ENCODE results near the gene DPH2. TPM values are rescaled to one million over a fixed set of nuclear protein-coding genes. Genes with fewer than 3 reads are reported as not detected.

DPH2 gene
- total RNA-seq, 1 donor from 2014 or later: 31.9 TPM

DNA sequence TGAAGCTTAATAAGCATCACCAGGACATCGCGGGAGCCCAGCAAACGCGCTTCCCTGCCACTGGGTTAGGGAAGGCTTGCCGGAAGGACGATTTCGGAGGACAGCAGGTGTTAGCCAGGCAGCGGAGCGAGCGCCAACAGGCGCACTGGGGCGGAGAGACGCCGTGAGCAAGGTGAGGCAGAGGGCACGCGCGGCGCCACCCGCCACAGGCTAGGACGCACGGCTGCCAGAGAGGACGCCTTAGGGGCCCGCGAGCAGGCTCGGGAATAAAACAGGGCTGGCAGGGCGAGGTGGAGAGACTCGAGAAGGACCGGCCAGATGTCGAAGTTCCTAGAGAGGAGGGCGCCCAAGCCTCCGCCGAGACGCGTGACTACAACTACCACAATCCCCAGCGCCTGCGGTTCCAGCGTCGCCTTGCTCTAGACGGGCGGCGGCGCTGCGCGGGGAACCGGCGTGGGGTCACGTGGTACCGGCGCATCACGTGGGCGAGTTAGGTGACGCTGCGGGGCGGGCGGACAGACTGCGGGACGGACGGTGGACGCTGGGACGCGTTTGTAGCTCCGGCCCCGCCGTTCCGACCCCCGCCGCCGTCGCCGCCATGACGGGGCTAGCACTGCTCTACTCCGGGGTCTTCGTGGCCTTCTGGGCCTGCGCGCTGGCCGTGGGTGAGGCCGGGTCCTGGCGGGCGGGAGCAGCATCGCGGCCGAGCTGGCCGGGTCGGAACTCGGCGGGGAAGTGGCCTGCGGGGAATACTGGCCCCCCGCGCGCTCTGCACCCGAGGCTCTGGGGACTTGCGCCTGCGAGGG, 4.8 kb downstream of the DPH2 start, which contains the start of gene ATP6V0B:
ATP6V0B (plus strand) TSS at position 518 of the 806 bp plus-strand sequence; CDS start at position 599, 81 bp downstream.
- TF ChIP-seq, protein P1, sequence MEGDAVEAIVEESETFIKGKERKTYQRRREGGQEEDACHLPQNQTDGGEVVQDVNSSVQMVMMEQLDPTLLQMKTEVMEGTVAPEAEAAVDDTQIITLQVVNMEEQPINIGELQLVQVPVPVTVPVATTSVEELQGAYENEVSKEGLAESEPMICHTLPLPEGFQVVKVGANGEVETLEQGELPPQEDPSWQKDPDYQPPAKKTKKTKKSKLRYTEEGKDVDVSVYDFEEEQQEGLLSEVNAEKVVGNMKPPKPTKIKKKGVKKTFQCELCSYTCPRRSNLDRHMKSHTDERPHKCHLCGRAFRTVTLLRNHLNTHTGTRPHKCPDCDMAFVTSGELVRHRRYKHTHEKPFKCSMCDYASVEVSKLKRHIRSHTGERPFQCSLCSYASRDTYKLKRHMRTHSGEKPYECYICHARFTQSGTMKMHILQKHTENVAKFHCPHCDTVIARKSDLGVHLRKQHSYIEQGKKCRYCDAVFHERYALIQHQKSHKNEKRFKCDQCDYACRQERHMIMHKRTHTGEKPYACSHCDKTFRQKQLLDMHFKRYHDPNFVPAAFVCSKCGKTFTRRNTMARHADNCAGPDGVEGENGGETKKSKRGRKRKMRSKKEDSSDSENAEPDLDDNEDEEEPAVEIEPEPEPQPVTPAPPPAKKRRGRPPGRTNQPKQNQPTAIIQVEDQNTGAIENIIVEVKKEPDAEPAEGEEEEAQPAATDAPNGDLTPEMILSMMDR (IDR thresholded peaks at IDR 0.05; ENCODE audit: insufficient read depth, low read length, severe bottlenecking): peak; percentile 36
- Histone ChIP-seq H3K36me3 (ENCODE audit: control insufficient read depth, insufficient read depth, low read length) (peaks cover 25% of the 10 kb centered on the region), H3K27me3 (ENCODE audit: control insufficient read depth, insufficient read depth, low read length) (no peaks in the 10 kb centered on the region), H3K4me3 (ENCODE audit: low read depth, low read length) (peak within 1 kb of the TSS; percentile 92)
- DNase-seq (ENCODE audit: low read depth) (peak; percentile 81), FAIRE-seq (no peak)

DNA sequence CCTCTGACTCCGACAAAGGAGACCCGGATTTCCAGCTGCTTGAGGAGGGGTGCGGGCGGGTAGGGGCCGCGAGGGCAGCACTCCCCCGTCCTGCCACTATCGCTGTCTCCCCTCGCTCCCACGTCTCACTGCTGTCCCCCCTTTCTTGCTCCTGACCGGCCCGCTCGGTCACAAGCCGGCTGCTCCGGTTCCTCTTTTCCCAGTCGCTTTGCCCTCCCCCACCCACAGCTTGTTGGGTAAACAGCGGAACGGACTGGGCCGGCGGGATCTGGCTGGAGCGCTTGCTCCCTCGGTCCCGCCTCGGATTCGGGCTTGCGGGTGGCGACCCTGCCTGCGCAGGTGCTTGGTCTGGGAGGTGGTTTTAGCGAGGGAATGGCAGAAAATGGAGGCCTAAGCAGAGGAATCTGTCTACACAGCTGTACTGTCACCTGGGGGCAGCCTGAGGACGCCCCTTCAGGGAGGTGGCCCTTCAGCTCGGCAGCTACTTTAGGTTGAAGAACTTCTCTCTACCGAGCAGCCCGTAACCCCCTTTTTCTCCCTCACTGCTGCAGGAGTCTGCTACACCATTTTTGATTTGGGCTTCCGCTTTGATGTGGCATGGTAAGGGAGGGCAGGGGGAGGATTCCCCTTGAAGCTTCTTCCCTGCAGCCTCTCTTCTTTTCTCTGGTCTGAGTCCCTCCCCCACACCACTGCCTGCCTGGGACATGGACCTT, 5.6 kb downstream of the DPH2 start:
- TF ChIP-seq, protein P1 (IDR thresholded peaks at IDR 0.05; ENCODE audit: insufficient read depth, low read length, severe bottlenecking): no peak
- no peak for DNase-seq (ENCODE audit: low read depth)
- Histone ChIP-seq H3K36me3 (ENCODE audit: control insufficient read depth, insufficient read depth, low read length) (peaks cover 25% of the 10 kb centered on the region), H3K27me3 (ENCODE audit: control insufficient read depth, insufficient read depth, low read length) (no peaks in the 10 kb centered on the region), H3K4me3 (ENCODE audit: low read depth, low read length) (peak overlapping the region; percentile 92)
- no peak for FAIRE-seq

DNA sequence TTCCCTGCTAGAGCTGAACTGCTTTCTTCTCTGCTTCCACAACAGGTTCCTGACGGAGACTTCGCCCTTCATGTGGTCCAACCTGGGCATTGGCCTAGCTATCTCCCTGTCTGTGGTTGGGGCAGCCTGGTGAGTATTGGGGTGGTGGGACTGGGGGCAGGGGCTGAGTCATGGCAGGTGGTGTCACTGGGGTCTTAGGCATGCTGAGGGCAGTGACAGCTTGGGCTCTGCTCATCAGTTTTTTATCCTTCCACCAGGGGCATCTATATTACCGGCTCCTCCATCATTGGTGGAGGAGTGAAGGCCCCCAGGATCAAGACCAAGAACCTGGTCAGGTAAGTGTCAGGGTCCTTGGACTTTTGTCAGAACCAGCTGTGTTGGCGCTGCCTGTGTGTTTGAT, 6.2 kb downstream of the DPH2 start:
- peak overlapping the region; percentile 92 for H3K4me3 ChIP-seq (ENCODE audit: low read depth, low read length)
- TF ChIP-seq, protein P1 (IDR thresholded peaks at IDR 0.05; ENCODE audit: insufficient read depth, low read length, severe bottlenecking): no peak

DNA sequence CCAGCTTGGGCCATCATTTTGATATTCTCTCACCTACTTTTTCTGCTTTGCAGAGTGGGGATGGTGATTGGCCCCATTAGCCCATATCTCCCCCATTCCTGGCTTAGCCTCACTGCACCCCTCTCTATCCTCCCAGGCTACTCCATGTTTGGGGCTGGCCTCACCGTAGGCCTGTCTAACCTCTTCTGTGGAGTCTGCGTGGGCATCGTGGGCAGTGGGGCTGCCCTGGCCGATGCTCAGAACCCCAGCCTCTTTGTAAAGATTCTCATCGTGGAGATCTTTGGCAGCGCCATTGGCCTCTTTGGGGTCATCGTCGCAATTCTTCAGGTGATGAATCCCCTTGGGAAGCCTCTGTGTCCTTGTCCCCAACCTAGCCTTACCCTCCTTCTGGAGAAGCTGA, 7.1 kb downstream of the DPH2 start:
- DNase-seq (ENCODE audit: low read depth) (no peak), FAIRE-seq (no peak)
- TF ChIP-seq, protein P1 (IDR thresholded peaks at IDR 0.05; ENCODE audit: insufficient read depth, low read length, severe bottlenecking): no peak
- Histone ChIP-seq H3K36me3 (ENCODE audit: control insufficient read depth, insufficient read depth, low read length) (peaks cover 23% of the 10 kb centered on the region), H3K4me3 (ENCODE audit: low read depth, low read length) (no peak overlapping the region), H3K27me3 (ENCODE audit: control insufficient read depth, insufficient read depth, low read length) (no peaks in the 10 kb centered on the region)

More for the DNA sequence above, 6.2 kb downstream of the DPH2 start:
- Histone ChIP-seq H3K36me3 (ENCODE audit: control insufficient read depth, insufficient read depth, low read length) (peaks cover 25% of the 10 kb centered on the region), H3K27me3 (ENCODE audit: control insufficient read depth, insufficient read depth, low read length) (no peaks in the 10 kb centered on the region)
- no peak for FAIRE-seq
- no peak for DNase-seq (ENCODE audit: low read depth)

DNA sequence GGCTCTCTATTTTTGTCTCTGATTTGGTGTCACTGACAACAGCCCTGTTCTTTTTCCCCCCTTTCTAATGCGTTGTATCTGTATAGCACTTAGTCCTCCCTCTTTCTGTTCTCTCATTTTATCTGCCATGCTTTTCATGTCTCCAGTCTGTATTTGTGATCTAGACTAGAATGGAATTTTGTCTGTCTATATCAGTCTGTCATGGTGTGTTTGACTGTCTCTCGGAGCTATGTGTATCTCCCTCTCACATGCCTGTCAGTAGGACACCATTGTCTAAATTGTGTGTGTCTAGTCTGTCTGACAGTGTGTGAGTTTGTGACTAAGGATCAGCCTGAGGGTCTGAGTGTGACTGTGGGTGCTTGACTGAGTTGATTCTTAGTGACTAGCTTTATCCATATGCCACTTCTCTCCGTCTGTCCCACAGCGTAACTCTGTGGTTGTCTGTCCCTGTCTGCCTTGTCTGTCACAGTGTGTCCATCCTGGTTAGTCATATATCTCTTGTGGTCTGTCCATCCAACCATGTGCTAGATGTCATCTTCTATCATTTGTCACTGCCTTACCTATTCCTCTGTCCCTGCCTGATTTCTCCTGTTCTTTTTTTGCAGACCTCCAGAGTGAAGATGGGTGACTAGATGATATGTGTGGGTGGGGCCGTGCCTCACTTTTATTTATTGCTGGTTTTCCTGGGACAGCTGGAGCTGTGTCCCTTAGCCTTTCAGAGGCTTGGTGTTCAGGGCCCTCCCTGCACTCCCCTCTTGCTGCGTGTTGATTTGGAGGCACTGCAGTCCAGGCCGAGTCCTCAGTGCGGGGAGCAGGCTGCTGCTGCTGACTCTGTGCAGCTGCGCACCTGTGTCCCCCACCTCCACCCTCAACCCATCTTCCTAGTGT, 7.8 kb downstream of the DPH2 start:
- DNase-seq (ENCODE audit: low read depth) (no peak), FAIRE-seq (peak; percentile 76)
- Histone ChIP-seq H3K4me3 (ENCODE audit: low read depth, low read length) (no peak overlapping the region), H3K36me3 (ENCODE audit: control insufficient read depth, insufficient read depth, low read length) (peaks cover 20% of the 10 kb centered on the region), H3K27me3 (ENCODE audit: control insufficient read depth, insufficient read depth, low read length) (no peaks in the 10 kb centered on the region)
- TF ChIP-seq, protein P1 (IDR thresholded peaks at IDR 0.05; ENCODE audit: insufficient read depth, low read length, severe bottlenecking): no peak
